Activated CD4-positive, alpha-beta T cell treated with anti-CD3 and anti-CD28 coated beads, Interleukin-2, amount 50 U/mL, for 16 hours (primary cell): Measurements from ENCODE around the gene UBE2D2.
"Not testable (repeated sequence)": the region's sequence is repeated elsewhere in the genome, so short reads cannot be mapped to it uniquely, and the experiment has no call there.

ENCODE experiments used
- DNase-seq: peaks from one replicate; pipeline ENCODE4 v3.0.0-alpha.2; 2020

The UBE2D2 gene

GRCh38 chr5:139588116-139588515, 27.0 kb downstream of the UBE2D2 start:
- not testable (repeated sequence) for DNase-seq

- no peak for DNase-seq
Observed at GRCh38 chr5:139588962-139589361, 27.8 kb downstream of the UBE2D2 start.

DNA sequence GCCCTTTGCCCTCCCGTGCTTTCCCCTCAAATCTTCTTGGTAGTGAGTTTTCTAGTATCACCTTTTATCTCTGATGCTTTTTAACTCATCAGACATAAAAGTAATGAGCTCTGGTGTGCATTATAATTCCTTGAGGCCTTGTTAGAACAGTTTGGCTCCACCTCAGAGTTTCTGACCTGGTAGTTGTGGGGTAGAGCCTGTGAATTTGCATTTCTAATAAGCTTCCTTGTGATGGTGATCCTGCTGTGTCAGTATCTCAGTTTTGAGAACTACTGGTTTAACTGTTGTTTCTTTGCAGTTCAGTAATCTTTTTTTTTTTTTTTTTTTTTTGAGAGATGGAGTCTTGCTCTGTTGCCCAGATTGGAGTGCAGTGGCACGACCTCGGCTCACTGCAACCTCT, 31.1 kb downstream of the UBE2D2 start:
- no peak for DNase-seq

- not testable (repeated sequence) for DNase-seq
Observed at GRCh38 chr5:139593076-139593475, 31.9 kb downstream of the UBE2D2 start.

GRCh38 chr5:139593716-139594319, 32.7 kb downstream of the UBE2D2 start:
- DNase-seq: no peak

- no peak for DNase-seq
Observed at GRCh38 chr5:139597134-139597533, 36.0 kb downstream of the UBE2D2 start.

DNA sequence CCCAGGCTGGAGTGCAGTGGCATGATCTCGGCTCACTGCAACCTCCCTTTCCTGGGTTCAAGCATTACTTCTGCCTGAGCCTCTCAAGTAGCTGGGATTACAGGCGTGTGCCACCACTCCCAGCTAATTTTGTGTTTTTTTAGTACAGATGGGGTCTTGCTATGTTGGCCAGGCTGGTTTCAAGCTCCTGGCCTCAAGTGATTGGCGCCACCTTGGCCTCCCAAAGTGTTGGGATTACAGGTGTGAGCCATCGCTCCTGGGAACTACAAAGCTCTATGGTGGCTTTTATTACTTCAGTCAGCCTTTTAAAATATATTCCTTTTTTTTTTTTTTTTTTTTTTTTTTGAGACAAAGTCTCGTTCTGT, 37.4 kb downstream of the UBE2D2 start:
- DNase-seq: not testable (repeated sequence)

DNA sequence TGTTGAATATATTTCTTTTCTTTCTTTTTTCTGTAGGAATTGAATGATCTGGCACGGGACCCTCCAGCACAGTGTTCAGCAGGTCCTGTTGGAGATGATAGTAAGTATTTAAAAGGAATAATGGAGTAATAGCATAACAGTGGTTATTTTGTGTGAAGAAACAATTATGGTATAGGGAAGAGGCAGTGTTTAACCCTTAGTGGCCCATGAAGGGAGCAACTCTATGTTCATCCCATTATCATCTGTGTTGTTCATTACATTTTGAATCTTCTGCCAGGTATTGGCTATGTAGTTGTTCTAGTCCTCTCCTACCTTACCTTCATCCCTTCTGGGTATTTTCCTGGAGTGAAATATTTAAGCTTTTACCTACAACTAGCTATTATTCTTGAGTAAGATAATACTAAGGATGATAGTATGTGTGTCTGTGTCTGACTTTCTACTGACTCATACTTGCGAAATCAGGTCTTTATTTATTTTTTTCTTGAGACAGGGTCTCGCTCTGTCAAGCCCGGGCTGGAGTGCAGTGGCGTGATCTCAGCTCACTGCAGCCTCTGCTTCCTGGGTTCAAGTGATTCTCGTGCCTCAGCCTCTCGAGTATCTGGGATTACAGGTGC, 39.3 kb downstream of the UBE2D2 start:
- DNase-seq: no peak

- DNase-seq: no peak
Observed at GRCh38 chr5:139601429-139601828, 40.3 kb downstream of the UBE2D2 start.

DNA sequence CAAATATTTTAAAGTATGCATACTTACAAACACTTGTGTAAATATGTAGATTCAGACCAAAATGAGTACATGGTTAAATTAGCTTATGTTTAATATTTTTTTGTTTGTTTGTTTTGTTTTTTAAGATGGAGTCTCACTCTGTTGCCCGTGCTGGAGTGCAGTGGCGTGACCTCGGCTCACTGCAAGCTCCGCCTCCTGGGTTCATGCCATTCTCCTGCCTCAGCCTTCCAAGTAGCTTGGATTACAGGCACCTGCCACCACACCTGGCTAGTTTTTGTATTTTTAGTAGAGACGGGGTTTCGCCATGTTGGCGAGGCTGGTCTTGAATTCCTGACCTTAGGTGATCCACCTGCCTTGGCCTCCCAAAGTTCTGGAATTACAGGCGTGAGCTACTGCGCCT, 40.8 kb downstream of the UBE2D2 start:
- not testable (repeated sequence) for DNase-seq

DNA sequence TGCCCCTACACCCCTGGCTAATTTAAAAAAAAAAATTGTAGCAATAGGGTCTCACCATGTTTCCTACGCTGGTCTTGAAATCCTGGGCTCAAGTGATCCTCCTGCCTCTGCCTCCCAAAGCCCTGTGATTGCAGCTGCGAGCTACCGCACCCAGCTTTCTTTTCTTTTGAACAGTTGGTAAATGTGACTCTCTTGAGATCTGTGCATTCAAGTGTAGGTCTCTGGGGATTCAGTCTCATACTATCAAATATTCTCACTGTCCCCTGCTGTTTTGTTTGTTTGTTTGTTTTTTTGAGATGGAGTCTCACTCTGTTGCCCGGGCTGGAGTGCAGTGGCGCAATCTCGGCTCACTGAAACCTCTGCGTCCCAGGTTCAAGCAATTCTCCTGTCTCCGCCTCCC, 44.7 kb downstream of the UBE2D2 start:
- no peak for DNase-seq

DNA sequence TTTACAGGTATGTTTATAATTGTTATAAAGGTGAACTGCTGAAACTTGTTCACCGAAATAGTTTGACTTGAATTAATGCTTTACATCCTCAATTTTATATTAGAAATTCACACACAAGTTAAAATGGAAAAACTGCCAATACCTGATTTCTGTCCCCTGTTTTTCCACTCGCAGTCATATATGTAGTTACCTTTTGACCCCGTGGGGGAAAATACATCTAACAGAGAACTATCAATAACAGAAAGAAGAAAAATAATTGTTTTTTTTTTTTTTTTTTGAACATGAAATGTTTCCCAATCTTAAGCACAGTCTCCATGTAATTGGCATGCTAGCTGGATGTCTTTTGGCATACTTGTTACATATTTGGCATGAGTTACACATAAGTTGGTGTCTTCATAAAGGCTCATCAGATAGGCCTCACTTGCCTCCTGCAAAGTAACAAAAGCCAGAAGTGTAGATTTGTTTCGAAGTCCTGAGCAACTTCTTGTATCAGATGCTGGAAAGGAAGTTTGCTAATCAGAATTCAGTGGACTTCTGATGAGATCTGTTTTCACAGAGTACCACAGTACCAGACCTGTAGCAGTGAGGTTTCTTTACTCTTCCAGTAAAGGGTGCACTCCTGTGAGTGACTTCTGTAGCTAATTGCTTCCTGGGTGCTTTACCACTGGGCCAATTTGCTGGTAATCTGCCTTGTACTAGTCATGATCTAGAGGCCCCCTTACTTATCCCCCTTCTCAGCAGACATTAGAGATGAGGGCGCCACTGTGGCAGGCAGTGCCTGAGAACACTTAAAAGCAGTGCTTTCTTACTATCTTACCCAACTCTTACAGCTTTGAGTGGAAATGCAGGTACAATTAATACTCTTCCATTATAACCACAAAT, 50.8 kb downstream of the UBE2D2 start:
- DNase-seq: no peak

GRCh38 chr5:139619861-139620260, 58.7 kb downstream of the UBE2D2 start:
- no peak for DNase-seq

GRCh38 chr5:139625398-139625797, 64.3 kb downstream of the UBE2D2 start:
- not testable (repeated sequence) for DNase-seq

DNA sequence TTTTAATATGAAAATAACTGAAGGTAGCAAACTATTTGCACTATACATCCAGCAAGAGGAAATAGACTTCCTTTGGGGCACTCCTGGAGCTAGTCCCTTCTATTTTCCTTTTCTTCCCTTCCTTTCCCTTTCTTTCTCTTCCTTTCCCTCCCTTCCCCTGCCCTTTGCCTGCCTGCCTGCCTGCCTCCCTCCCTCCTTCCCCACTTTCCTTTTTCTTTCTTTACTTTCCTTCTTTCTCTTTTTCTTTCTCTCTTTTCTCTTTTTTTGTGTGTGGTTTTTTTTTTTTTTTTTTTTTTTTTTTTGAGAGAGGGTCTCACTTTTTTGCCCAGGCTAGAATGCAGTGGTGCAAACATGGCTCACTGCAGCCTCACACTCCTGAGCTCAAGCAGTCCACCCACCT, 69.7 kb downstream of the UBE2D2 start:
- no peak for DNase-seq

GRCh38 chr5:139631520-139632165, 70.5 kb downstream of the UBE2D2 start:
- no peak for DNase-seq

DNA sequence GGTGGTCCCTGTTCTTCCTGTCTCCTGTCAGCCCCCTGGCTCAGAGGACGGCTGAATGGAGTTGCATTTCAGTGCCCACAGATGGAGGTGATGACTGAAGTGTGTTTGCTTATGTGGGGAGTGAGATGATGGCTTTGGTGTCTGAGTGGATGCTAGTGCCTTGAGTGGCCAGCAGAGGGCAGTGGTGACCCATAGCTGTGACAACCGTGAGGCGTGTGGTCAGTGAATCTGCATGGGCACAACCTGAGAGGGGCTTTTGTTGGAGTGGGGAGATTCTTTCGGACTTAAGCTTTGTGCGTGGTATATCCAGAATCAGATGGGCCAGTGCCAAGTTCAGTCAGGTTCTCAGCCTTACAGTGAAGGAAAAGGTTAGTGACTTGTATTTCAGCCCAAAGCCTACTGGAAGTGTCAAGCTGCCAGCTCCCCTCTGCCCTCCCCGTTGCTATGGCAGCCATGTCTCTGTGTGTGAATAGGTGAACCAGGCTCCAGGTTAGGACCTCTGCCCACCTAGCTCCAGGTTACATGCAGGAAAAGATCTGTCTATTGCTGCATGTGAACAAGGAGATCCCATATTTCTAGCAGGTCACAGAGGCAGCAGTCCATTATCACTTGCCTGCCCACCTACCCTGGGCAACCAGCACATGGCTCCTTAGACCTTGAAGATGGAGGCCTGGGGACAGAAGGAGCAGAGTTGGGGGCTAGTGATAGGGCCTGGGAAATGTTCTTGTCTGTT, 72.3 kb downstream of the UBE2D2 start:
- DNase-seq: peak; percentile 72

DNA sequence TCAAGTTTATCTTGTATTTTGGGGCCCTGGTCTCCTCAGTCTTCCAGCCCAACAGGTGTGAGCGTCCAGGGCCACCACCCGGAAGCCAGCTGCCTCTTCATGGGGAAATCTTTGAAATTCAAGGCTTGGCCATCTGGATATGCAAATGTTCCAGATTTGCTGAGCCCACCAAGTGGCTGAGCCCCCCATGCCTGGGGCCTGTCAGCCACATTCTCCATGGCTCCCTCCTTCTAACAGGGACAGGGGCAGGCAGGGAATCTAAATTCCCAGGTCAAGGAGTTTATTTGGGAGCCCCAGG, 72.8 kb downstream of the UBE2D2 start:
- no peak for DNase-seq

DNA sequence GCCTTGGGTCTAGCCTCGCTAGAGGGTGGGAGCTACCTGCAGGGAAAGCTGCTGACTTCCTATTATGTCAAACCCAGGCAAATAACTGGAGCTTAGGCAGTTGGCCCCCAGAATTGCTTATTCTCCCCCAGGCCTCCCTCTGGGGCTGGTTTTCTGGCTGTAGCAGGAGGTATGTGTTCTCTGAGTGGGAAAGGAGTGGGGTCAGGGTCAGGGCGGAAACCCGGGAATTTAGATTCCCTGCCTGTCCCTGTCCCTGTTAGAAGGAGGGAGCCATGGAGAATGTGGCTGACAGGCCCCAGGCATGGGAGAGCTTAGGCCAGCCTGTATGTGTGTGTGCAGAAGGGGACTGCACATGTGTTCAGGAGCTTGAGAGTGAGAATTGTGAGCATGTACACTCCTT, 73.4 kb downstream of the UBE2D2 start:
- DNase-seq: no peak

GRCh38 chr5:139635191-139635590, 74.1 kb downstream of the UBE2D2 start:
- DNase-seq: no peak

DNA sequence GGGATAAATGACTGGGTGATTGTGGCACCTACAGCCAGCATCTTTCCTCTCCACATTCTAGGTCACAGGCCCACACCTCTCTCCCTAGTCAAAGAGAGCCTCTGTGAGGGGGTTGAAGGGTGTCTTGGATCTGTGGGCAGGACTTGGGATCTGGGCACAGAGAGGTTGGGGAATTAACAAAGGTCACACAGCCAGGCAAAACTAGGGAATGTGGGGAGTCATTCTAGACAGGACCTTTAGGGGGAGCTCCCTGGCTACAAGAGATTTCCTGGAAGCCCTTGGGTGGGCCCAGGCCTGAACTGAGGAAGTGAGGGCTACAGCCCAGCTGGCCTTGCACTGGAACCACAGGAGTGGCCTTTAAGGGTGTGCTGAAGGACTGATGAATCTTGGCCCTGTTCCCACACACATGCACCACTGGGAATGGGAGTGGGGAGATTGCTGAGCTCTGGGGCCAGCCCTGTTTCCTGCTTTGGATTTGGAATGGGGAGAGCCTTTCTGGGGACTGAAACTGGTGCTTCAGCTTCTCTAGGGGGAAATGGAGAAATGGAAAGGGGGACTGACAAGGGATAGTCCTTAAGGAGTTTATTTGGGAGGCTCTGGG, 74.6 kb downstream of the UBE2D2 start:
- DNase-seq: no peak

- DNase-seq: peak; percentile 50
Observed at GRCh38 chr5:139636207-139636792, 75.2 kb downstream of the UBE2D2 start.
